Activated T-cell treated with anti-CD3 and anti-CD28 coated beads for 1 hour (primary cell): ENCODE data around the gene ARHGAP8.
"Not testable (repeated sequence)": the region's sequence is repeated elsewhere in the genome, so short reads cannot be mapped to it uniquely, and the experiment has no call there.

Experiments
- DNase-seq: peaks from one replicate; pipeline ENCODE4 v3.0.0-alpha.2; 2020; ENCODE audit warnings: low read depth

Gene ARHGAP8

GRCh38 chr22:44739666-44740065 is 12.7 kb upstream of the ARHGAP8 start:
- not testable (repeated sequence) for DNase-seq

- DNase-seq, result no peak
These were observed 12.1 kb upstream of the ARHGAP8 start for GRCh38 chr22:44740307-44740706.

GRCh38 chr22:44741929-44742328 is 10.4 kb upstream of the ARHGAP8 start:
- DNase-seq, result no peak

GRCh38 chr22:44743247-44743646 is 9.1 kb upstream of the ARHGAP8 start:
- DNase-seq, result no peak

- no peak for DNase-seq
These were observed 8.6 kb upstream of the ARHGAP8 start for GRCh38 chr22:44743804-44744211.

GRCh38 chr22:44745853-44746789 is 6.3 kb upstream of the ARHGAP8 start:
- DNase-seq, result no peak

GRCh38 chr22:44747784-44748127 is 4.6 kb upstream of the ARHGAP8 start:
- DNase-seq, result not testable (repeated sequence)

GRCh38 chr22:44748524-44748923 is 3.9 kb upstream of the ARHGAP8 start:
- no peak for DNase-seq

- no peak for DNase-seq
These were observed 1.9 kb upstream of the ARHGAP8 start for GRCh38 chr22:44750481-44750880.

GRCh38 chr22:44753189-44754042 is 1.0 kb downstream of the ARHGAP8 start:
- DNase-seq, result no peak

GRCh38 chr22:44754998-44755397 is 2.6 kb downstream of the ARHGAP8 start:
- DNase-seq, result no peak

GRCh38 chr22:44755417-44755816 is 3.0 kb downstream of the ARHGAP8 start:
- DNase-seq, result no peak

- no peak for DNase-seq
These were observed 3.6 kb downstream of the ARHGAP8 start for GRCh38 chr22:44755956-44756361.

GRCh38 chr22:44758344-44758973 is 6.1 kb downstream of the ARHGAP8 start:
- DNase-seq, result no peak

- DNase-seq, result no peak
These were observed 6.6 kb downstream of the ARHGAP8 start for GRCh38 chr22:44759001-44759400.

GRCh38 chr22:44759430-44760310 is 7.3 kb downstream of the ARHGAP8 start:
- DNase-seq, result no peak

- no peak for DNase-seq
These were observed 8.1 kb downstream of the ARHGAP8 start for GRCh38 chr22:44760476-44760875.

- no peak for DNase-seq
These were observed 8.7 kb downstream of the ARHGAP8 start for GRCh38 chr22:44761025-44761424.

GRCh38 chr22:44764373-44764772 is 12.0 kb downstream of the ARHGAP8 start:
- DNase-seq, result no peak

- DNase-seq, result no peak
These were observed 12.6 kb downstream of the ARHGAP8 start for GRCh38 chr22:44764974-44765373.

GRCh38 chr22:44765571-44766285 is 13.4 kb downstream of the ARHGAP8 start:
- no peak for DNase-seq
